HepG2 (cell line): Measurements from ENCODE around the gene OR2B2. TPM values are rescaled to one million over a fixed set of nuclear protein-coding genes. Genes with fewer than 3 reads are reported as not detected.
A peak's percentile ranks its signal among the peaks of the same experiment; 100 is the strongest.

Experiments used
- BORCS8-MEF2B ChIP-seq: sonication (generic); formaldehyde crosslinking; IDR thresholded peaks from 2 replicates; pipeline ENCODE4 v1.8.0; 2022; ENCODE audit warnings: mild to moderate bottlenecking, missing genetic modification reagents
- CBX2 ChIP-seq, 2 experiments: fragments of 200-600 bp in 1 of 2; sonication (generic); formaldehyde crosslinking in 1 of 2; IDR thresholded peaks; 2 replicates each; pipeline versions ENCODE4 v1.7.0 to v1.8.1; 2018 to 2022; ENCODE audit warnings: low read depth in 2 of 2, low read length in 1 of 2, mild to moderate bottlenecking in 1 of 2, missing genetic modification reagents in 1 of 2
- CBX5 ChIP-seq: sonication (generic); formaldehyde crosslinking; IDR thresholded peaks from 2 replicates; pipeline ENCODE4 v1.4.0; 2020; ENCODE audit warnings: missing genetic modification reagents, borderline replicate concordance
- CC2D1A ChIP-seq: sonication (generic); formaldehyde crosslinking; IDR thresholded peaks from 2 replicates; pipeline ENCODE4 v1.8.1; 2023; ENCODE audit warnings: mild to moderate bottlenecking, missing genetic modification reagents
- GABPA ChIP-seq, 2 experiments: IDR thresholded peaks; 2 replicates each; pipeline ENCODE4 v1.6.1; 2011 to 2016; ENCODE audit warnings: low read depth in 2 of 2, low read length in 1 of 2, missing biosample characterization in 1 of 2, missing genetic modification characterization in 1 of 2
- JARID2 ChIP-seq: sonication (generic); formaldehyde crosslinking; IDR thresholded peaks from 2 replicates; pipeline ENCODE4 v1.8.1; 2023; ENCODE audit warnings: missing genetic modification reagents, inconsistent platforms; ENCODE audit not compliant: insufficient replicate concordance
- MTA3 ChIP-seq: sonication (generic); formaldehyde crosslinking; IDR thresholded peaks from 2 replicates; pipeline ENCODE4 v1.4.0; 2020; ENCODE audit warnings: missing genetic modification reagents
- NFE2L1 ChIP-seq: sonication (generic); formaldehyde crosslinking; IDR thresholded peaks from 2 replicates; pipeline ENCODE4 v1.4.0; 2020; ENCODE audit warnings: missing genetic modification reagents, mild to moderate bottlenecking, borderline replicate concordance
- POLR2AphosphoS2 ChIP-seq: IDR thresholded peaks from 2 replicates; pipeline ENCODE4 v1.6.1; 2011; ENCODE audit warnings: low read depth, low read length, improper control_type of control experiment
- RARA ChIP-seq: IDR thresholded peaks from 2 replicates; pipeline ENCODE4 v1.6.1; 2016; ENCODE audit warnings: missing genetic modification reagents, missing compliant biosample characterization
- SMYD3 ChIP-seq: sonication (generic); formaldehyde crosslinking; IDR thresholded peaks from 2 replicates; pipeline ENCODE4 v1.8.1; 2023; ENCODE audit warnings: mild to moderate bottlenecking, missing genetic modification reagents
- SRSF9 ChIP-seq: fragments of 200-400 bp; formaldehyde crosslinking; IDR thresholded peaks from 2 replicates; pipeline ENCODE4 v1.6.1; 2018; ENCODE audit warnings: borderline replicate concordance, mild to moderate bottlenecking, low read depth, low read length; ENCODE audit not compliant: insufficient read depth, poor library complexity, severe bottlenecking
- STAG1 ChIP-seq: sonication (generic); formaldehyde crosslinking; IDR thresholded peaks from 2 replicates; pipeline ENCODE4 v1.4.0; 2020; ENCODE audit warnings: missing genetic modification reagents
- WIZ ChIP-seq: sonication (generic); formaldehyde crosslinking; IDR thresholded peaks from 2 replicates; pipeline ENCODE4 v1.5.1; 2020; ENCODE audit warnings: mild to moderate bottlenecking, missing genetic modification reagents
- ZNF747 ChIP-seq: sonication (generic); formaldehyde crosslinking; IDR thresholded peaks from 2 replicates; pipeline ENCODE4 v1.8.1; 2023; ENCODE audit warnings: missing genetic modification reagents, mild to moderate bottlenecking, borderline replicate concordance
- polyA plus RNA-seq, 8 experiments: library from polyadenylated mRNA; depleted of rRNA in 3 of 8; stranded (reverse) in 7 of 8; unstranded in 1 of 8; fragments of >200 nt; fragmentation: Illumina TruSeq in 4 of 8; extraction: Trizol in 4 of 8; gene quantifications; 2 replicates each; pipeline versions ENCODE4 v1.2.1 to v1.2.3, GENCODE V29; 2011 to 2016; ENCODE audit warnings: low read depth in 4 of 8, missing spikeins in 1 of 8, mixed read lengths in 1 of 8; ENCODE audit not compliant: insufficient read depth in 1 of 8
- total RNA-seq, 5 experiments: library from RNA; depleted of rRNA; stranded (reverse); fragments of >200 nt; fragmentation: Illumina TruSeq; extraction: Trizol; gene quantifications; 2 replicates each; pipeline ENCODE4 v1.2.3, GENCODE V29; 2016; ENCODE audit warnings: low read depth in 1 of 5
- TF ChIP-seq, protein P1 (sequence below): sonication (generic); formaldehyde crosslinking; conservative IDR thresholded peaks from 2 replicates; pipeline ENCODE4 v1.4.0; 2020; ENCODE audit warnings: missing genetic modification reagents
- TF ChIP-seq, protein P2 (sequence below): sonication (generic); formaldehyde crosslinking; IDR thresholded peaks from 2 replicates; pipeline ENCODE4 v1.5.1; 2020; ENCODE audit warnings: mild to moderate bottlenecking, missing genetic modification reagents
- TF ChIP-seq, protein P3 (sequence below): sonication (generic); formaldehyde crosslinking; IDR thresholded peaks from 2 replicates; pipeline ENCODE4 v1.4.0; 2020; ENCODE audit warnings: missing genetic modification reagents

Gene OR2B2
- total and polyA plus RNA-seq, 2 of the 13 experiments (the other 11 are each of a cell fraction or from before 2014, with no cell fraction given): not detected

- TF ChIP-seq GABPA (IDR thresholded peaks at IDR 0.05; ENCODE audit: low read depth, low read length): no peak
- TF ChIP-seq GABPA (CRISPR knock-in tag; IDR thresholded peaks at IDR 0.05; ENCODE audit: low read depth): no peak
- no peak for TF ChIP-seq POLR2AphosphoS2
- TF ChIP-seq CC2D1A (CRISPR knock-in tag): no peak
- no peak for TF ChIP-seq CBX2 (IDR thresholded peaks at IDR 0.05; ENCODE audit: low read depth, low read length)
- no peak for TF ChIP-seq CBX2 (CRISPR knock-in tag; IDR thresholded peaks at IDR 0.05; ENCODE audit: low read depth)
- TF ChIP-seq CBX5 (CRISPR knock-in tag): no peak
- no peak for TF ChIP-seq NFE2L1 (CRISPR knock-in tag)
- TF ChIP-seq RARA: no peak
- TF ChIP-seq ZNF747: no peak
- TF ChIP-seq SRSF9: no peak
- no peak for TF ChIP-seq WIZ (CRISPR knock-in tag)
- TF ChIP-seq MTA3 (CRISPR knock-in tag): no peak
- no peak for TF ChIP-seq STAG1 (CRISPR knock-in tag)
- TF ChIP-seq, protein P1, sequence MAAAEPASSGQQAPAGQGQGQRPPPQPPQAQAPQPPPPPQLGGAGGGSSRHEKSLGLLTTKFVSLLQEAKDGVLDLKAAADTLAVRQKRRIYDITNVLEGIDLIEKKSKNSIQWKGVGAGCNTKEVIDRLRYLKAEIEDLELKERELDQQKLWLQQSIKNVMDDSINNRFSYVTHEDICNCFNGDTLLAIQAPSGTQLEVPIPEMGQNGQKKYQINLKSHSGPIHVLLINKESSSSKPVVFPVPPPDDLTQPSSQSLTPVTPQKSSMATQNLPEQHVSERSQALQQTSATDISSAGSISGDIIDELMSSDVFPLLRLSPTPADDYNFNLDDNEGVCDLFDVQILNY: 0 out of 2 replicates have a peak, but pooled peaks have one; percentile 54
- TF ChIP-seq BORCS8-MEF2B (CRISPR knock-in tag): no peak
- no peak for TF ChIP-seq SMYD3 (CRISPR knock-in tag)
- TF ChIP-seq, protein P2, sequence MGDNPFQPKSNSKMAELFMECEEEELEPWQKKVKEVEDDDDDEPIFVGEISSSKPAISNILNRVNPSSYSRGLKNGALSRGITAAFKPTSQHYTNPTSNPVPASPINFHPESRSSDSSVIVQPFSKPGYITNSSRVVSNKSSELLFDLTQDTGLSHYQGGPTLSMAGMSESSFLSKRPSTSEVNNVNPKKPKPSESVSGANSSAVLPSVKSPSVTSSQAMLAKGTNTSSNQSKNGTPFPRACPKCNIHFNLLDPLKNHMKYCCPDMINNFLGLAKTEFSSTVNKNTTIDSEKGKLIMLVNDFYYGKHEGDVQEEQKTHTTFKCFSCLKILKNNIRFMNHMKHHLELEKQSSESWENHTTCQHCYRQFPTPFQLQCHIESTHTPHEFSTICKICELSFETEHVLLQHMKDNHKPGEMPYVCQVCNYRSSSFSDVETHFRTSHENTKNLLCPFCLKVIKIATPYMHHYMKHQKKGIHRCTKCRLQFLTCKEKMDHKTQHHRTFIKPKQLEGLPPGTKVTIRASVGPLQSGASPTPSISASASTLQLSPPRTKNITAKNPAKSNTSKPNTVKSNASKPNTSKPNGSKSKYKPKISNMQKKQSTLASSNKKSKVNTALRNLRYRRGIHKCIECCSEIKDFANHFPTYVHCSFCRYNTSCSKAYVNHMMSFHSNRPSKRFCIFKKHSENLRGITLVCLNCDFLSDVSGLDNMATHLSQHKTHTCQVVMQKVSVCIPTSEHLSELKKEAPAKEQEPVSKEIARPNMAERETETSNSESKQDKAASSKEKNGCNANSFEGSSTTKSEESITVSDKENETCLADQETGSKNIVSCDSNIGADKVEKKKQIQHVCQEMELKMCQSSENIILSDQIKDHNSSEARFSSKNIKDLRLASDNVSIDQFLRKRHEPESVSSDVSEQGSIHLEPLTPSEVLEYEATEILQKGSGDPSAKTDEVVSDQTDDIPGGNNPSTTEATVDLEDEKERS: 0 out of 2 replicates have a peak, but pooled peaks have one; percentile 66
- TF ChIP-seq JARID2 (CRISPR knock-in tag): no peak
- TF ChIP-seq, protein P3, sequence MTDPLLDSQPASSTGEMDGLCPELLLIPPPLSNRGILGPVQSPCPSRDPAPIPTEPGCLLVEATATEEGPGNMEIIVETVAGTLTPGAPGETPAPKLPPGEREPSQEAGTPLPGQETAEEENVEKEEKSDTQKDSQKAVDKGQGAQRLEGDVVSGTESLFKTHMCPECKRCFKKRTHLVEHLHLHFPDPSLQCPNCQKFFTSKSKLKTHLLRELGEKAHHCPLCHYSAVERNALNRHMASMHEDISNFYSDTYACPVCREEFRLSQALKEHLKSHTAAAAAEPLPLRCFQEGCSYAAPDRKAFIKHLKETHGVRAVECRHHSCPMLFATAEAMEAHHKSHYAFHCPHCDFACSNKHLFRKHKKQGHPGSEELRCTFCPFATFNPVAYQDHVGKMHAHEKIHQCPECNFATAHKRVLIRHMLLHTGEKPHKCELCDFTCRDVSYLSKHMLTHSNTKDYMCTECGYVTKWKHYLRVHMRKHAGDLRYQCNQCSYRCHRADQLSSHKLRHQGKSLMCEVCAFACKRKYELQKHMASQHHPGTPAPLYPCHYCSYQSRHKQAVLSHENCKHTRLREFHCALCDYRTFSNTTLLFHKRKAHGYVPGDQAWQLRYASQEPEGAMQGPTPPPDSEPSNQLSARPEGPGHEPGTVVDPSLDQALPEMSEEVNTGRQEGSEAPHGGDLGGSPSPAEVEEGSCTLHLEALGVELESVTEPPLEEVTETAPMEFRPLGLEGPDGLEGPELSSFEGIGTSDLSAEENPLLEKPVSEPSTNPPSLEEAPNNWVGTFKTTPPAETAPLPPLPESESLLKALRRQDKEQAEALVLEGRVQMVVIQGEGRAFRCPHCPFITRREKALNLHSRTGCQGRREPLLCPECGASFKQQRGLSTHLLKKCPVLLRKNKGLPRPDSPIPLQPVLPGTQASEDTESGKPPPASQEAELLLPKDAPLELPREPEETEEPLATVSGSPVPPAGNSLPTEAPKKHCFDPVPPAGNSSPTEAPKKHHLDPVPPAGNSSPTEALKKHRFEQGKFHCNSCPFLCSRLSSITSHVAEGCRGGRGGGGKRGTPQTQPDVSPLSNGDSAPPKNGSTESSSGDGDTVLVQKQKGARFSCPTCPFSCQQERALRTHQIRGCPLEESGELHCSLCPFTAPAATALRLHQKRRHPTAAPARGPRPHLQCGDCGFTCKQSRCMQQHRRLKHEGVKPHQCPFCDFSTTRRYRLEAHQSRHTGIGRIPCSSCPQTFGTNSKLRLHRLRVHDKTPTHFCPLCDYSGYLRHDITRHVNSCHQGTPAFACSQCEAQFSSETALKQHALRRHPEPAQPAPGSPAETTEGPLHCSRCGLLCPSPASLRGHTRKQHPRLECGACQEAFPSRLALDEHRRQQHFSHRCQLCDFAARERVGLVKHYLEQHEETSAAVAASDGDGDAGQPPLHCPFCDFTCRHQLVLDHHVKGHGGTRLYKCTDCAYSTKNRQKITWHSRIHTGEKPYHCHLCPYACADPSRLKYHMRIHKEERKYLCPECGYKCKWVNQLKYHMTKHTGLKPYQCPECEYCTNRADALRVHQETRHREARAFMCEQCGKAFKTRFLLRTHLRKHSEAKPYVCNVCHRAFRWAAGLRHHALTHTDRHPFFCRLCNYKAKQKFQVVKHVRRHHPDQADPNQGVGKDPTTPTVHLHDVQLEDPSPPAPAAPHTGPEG (CRISPR knock-in tag): no peak
These were observed 47.0 kb downstream of the OR2B2 start (continued) for GRCh38 chr6:27864906-27865849.
